Left colon (tissue), 2 donors: ENCODE results near the gene DIP2B. TPM values are rescaled to one million over a fixed set of nuclear protein-coding genes. Genes with fewer than 3 reads are reported as not detected.

Experiments used
- ATAC-seq: fragments of 200-7000 bp; cut with Tn5 transposase; one replicate; pipeline ENCODE4 v1.9.1; 2020; ENCODE audit warnings: mild to moderate bottlenecking, moderate library complexity
- DNase-seq, 2 donors: peaks; one replicate each; pipeline ENCODE4 v3.0.0-alpha.2; 2020
- intact Hi-C, 2 donors: fragments of 100-400 bp; cut with DNase I in 1 of 2; cut with micrococcal nuclease in 1 of 2; formaldehyde crosslinking; loops; one replicate each; pipeline versions ENCODE4 v1.11.2 to v1.14.0; 2022; cut with DNase I, micrococcal nuclease
- total RNA-seq, 2 donors: library from RNA; stranded (reverse); fragmentation: NEBNext Ultra II Directional; extraction: Animal tissue kit (Norgen Biotek cat#: 25700); gene quantifications; one replicate each; pipeline ENCODE4 v1.2.1, GENCODE V29; 2021
- donor health status: DM: no; HTN: no; CAD: no.
- donor health status: DM: yes; HTN: yes; CAD: no.

Gene DIP2B
- total RNA-seq, 2 donors from 2014 or later: 33.5 to 37.7 TPM

DNA sequence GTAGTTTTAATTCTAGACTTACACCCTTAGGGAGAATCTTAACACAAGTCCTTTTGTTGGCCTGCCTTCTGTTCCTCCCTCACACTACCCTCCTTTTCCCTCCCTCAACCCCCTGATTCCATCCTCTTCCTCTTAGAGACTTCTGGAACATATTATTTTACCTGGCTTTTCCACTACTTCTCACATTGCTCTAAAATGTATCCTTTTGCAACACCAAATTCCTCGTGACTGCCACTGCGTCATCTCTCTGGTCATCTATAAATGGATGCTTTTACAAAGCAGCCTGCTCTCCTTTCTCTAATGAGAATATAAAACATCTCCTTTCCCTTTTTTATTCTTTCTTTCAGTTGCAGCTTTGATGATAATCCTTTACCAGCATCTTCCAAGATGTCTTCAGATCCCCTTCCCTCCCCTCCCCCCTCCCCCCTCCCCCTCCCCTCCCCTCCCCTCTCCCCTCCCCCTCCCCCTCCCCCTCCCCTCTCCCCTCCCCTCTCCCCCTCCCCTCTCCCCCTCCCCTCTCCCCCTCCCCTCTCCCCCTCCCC is 93.6 kb downstream of the DIP2B start:
- intact Hi-C loops: no loop called here
- no peak for DNase-seq
- ATAC-seq: no peak

DNA sequence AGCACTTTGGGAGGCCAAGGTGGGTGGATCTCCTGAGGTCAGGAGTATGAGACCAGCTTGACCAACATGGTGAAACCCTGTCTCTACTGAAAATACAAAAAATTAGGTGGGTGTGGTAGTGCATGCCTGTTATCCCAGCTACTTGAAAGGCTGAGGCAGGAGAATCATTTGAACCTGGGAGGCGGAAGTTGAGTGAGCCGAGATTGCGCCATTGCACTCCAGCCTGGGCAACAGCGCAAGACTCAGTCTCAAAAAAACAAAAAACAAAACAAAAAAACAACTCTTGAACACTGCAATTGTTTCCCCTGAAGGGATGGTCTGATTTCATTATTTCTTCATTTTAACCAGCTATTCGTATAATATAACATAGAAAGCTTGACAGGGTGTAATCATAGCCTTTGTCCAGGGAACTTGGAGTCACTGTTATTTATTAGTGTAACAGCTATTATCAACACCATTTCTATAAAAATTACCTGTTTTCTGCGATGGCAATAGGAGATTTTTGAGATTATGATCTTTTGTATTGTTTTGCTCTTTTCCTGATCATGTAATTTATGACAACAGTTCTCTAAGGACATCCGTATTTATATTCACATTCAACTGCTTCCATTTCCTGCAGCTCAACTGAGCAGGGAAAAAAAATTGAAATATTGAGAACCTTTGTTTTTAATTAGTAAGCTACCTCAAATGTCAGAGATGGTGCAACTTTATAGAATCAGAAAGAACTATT is 94.7 kb downstream of the DIP2B start:
- ATAC-seq (no peak), DNase-seq (no peak)
- intact Hi-C loops: no loop called here

DNA sequence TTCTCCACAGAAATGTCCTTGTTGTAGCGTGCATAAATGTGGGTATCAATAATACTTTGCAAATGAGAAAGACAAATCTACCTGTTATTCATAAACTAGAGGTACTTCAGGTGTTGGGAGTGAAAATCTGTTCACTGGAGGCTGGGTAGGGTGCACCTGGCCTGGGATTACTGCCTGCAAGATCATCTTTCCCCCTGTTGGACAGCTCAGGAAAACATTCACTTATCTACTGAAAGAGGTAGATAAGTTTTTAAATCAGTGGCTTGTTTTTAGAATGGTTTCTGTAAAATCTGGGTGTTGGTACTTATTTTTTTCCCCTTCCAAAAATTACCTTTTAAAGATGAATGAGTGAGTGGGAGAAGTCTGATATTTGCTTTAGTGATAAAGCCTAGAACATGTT is 95.6 kb downstream of the DIP2B start:
- intact Hi-C loops: no loop called here
- DNase-seq: no peak
- ATAC-seq: no peak

DNA sequence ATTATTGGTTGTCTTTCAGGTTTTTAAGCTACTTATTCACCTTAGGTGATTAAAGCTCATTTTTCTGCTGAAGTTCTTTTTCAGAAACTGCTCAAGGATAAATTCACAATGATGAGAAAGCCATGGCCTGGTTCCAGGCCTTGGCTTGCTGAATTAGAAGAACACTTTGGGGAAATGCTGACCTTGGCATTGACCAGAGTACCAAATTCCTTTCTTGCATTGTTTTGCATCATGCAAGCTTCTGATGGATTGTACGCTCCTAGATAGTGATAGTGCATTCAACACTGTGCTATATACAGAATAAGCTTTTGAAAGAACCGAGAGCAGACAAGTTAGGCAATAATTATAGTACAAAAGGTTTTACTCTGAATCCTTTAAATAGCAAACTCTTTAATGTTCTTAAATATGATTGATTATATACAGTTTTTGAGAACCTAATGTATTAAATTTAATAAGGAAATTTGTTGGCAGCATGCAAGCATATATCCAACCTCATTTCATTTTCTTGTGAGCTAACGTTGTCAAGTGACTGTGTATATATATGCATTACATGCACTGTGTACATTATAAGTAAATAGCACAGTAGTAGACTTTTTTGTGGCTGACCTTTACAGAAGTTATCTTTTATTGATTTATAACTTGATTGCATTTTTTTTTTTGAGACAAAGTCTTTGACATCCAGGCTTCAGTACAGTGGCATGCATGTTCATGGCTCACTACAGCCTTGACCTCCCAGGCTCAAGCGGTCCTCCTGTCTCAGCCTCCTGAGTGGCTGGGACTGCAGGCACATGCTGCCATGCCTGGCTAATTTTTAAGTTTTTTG is 99.2 kb downstream of the DIP2B start:
- peak; percentile 72 for ATAC-seq
- intact Hi-C loops: no loop called here
- DNase-seq: no peak

DNA sequence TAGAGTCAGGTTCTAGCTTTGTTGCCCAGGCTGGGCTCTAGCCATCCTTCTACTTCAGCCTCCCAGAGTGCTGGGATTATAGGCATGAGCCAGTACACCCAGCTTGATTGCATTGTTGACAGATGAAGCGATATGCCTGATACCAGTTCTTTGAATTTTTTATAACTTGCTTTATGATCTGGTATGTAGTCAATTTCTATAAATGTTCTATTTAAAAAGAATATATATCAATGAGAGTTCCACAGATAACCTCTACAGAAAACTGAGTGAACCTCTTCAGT is 99.8 kb downstream of the DIP2B start:
- intact Hi-C loops: no loop called here
- DNase-seq (no peak), ATAC-seq (peak; percentile 73)

DNA sequence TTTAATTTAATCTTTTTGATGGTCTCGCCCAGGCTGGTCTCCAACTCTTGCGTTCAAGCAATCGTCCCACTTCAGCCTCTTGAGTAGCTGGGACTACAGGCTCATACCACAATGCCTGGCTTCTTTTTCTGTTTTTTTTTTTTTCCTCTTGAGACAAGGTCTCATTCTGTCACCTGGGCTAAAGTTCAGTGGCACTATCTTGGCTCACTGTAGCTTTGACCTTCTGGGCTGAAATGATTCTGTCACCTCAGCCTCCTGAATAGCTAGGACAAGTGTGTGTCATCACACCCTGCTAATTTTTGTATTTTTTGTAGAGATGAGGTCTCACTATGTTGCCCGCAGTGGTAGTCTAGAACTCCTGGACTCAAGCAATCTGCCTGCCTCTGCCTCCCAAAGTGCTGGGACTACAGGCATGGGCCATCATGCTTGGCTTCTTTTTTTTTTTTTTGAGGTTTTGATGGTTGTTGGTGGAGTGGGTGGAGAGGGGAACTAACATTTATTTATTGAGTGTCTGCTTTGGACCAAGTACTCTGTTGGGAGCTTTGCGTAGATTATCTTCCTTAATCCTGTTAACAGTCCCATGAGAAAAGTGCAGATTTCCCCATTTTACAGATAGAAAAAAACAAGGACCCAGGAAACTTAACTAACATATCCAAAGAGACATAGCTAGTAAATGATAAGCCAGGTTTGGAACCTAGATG is 102.0 kb downstream of the DIP2B start:
- intact Hi-C loops: no loop called here
- peak; percentile 48 for ATAC-seq
- DNase-seq: no peak

DNA sequence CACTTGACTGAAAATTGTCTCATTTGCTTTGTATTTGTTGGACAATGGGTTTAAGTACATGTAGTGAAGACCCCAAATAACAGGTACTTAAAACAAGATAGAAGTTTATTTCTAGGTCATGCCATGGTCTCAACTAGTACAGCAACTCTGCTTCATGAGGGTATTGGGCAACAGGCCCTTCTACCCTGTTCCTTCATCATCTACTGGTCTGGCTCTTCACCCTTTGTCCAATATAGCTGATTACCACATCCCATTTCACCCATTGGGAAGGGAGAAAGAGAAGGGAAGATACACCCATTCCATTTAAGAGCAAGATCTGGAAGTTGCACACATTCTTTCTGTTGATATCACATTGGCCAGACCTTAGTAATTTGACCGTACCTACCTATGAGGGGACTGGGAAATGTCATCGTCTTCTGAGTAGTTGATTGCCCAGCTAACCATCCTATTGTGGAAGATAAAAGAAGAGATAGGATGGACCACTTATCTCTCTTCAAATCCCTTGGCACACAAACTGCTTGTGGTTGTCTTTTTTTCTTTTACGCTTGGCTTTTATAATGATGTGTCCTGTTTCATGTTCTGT is 104.6 kb downstream of the DIP2B start:
- no peak for DNase-seq
- intact Hi-C loops: no loop called here
- ATAC-seq: no peak

DNA sequence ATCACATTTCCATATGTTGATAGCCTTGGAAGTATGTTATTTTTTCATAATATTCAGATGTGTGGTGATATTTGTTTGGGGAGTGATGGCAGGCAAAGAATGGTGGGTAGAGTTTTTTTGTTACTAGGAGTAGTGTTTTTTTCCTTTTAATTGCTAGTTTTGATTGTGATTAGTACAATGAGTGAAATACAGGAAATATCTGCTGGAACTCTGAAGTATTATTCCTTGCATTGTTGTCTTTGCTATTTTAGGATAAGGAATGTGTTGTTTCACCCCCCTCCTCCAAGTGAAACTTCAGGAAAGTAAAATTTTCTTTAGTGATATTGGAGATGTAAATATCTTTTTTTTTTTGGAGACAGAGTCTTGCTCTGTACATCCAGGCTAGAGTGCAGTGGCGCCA is 105.4 kb downstream of the DIP2B start:
- no peak for DNase-seq
- no peak for ATAC-seq
- intact Hi-C loops: no loop called here

DNA sequence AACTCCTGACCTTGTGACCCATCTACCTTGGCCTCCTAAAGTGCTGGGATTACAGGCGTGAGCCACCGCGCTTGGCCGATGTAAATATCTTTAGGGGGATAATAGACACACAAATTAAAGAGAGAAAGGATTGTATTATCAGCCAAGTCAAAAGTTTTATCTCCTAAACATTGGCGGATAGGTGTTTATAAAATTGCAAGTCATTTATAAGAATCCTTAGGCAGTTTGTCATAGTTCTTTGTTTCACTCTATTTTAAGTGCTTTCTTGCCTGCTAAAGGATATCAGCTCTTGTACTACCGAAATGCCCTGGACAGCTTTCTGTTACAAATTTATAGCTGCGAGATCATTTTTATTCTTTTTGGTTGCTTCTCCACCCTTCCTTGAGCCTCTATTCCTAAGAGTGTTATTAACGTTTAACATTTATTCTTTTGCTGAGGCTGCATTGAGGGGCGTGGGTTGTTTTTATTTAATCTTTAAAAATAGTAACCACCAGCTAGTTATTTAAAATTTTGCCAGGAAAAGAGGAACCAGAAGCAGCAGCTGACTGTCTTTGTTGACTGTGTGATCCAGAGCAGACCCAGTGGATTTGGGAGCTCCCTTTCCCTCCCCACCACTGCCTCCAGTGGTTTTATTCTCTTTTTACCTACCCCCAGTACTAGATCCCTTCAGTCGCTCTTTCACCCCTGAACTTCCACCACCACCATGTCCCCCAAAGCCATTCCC is 106.4 kb downstream of the DIP2B start:
- ATAC-seq: no peak
- DNase-seq: no peak
- intact Hi-C loops: no loop called here

DNA sequence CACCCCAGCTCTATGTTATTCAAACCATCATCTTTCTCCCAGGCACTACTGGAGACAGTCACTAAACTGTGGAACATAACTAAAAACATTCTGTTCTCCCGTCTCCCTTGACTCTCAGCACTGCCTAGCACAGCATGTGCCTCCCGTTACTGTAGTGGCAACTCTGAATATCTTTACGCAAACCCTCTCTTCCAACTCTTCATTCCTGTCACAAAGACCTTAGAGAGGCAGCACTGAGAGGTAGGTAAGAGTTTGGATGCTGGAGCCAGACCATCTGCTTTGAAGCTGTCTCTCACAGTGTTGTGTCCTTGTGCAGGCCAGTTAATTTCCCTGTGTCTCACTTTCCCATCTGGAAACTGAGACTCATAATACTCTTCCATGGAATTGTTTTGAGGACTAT is 108.1 kb downstream of the DIP2B start:
- DNase-seq (no peak), ATAC-seq (no peak)
- intact Hi-C loops: no loop called here

DNA sequence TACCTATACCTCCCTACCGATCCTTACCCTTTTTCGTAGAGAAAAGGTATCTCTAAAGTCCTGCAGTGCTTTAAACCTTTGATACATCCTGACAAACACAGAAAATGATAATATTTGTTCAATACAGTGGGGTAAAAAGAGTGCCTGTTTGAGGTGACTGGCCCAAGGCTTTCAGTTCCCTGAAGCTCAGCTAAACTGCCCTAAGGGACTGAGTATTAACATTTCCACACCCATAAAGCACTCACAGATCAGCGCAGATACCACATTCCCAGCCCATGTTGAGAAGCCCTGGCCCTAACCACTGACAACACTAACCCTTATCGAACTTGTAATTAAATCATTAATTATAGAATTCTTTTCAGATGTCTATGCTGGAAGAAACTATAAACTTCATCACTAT is 108.7 kb downstream of the DIP2B start:
- no peak for DNase-seq
- ATAC-seq: no peak
- intact Hi-C loops: no loop called here

DNA sequence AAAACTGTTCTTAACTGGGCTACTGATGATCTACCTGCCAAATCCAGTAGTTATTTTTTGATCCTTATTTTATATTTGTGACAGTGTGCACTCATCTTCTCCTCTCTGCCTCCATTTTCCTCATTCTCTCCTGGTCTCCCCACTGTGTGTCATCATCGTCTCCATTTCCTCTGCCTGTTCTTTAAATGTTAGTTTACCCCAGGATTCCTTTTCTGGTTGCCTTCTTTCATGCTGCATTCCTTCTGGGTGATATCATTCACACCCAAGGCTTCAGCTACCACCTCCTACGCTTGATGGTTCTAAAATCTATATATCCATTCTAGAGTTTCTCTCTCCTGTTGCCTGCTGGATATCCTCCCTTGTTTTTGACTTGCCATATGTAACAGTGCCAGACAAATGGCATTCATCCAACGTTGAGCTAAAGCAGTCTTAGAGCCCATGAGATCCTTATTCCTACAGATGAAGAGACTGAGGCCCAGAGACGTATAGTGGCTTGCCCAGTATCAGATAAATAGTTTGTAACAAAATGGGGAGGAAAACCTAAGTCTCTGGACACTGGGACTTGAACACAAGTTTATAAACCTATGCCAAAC is 109.5 kb downstream of the DIP2B start:
- intact Hi-C loops: no loop called here
- DNase-seq (no peak), ATAC-seq (no peak)

DNA sequence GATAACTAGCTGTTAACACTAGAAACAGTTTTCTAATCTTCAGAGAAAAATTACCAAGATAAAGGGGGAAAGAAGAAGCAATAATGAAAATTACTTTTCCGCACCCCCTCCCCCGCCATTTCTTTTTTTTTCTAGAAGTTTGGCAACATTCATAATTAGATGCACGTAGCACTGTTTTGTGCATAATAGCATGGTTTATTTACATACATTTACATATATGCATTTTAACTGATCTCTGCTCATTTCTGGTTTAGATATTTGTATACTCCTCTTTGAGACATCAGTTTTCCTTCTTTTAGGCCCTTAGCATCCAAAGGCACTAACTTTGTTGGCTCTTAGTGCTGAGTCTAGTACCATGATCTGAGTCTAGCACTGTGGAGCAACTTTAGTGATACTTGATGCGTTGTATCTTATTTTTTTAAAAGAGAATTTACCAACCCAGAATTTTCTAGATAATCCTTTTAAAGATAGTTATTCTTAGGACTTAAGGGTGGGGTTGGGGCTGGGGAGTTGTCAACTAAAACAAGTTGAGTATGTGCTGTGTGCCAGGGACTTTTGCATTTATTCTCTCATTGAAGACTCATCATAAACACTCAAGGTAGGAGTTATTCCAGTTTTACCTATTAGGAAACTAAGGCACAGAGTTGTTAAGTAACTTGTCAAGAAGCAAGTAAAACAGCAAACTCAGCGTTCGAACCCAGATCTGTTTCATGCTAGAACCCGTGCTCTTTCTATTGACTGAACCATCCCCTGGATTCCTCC is 110.5 kb downstream of the DIP2B start:
- DNase-seq (no peak), ATAC-seq (no peak)
- intact Hi-C loops: no loop called here

DNA sequence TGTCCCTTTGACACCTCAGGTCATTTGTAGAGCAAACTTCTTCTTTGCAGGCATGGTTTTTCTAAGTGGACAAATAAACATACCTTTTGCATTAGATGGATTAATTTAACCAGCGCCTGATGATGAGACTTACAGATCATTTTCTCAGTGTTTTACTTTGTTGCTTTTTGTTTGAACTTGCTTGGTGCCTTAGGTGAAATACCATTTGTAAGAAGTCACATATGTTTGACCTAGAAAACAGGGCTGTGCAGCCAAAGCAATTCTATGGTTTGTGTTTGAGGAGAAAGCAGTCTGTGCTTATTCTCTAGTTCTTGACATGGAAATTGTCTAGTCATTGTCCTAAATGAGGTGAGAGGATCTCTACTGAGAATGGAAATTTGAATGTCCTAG is 111.1 kb downstream of the DIP2B start:
- ATAC-seq (no peak), DNase-seq (no peak)
- intact Hi-C loops: no loop called here

DNA sequence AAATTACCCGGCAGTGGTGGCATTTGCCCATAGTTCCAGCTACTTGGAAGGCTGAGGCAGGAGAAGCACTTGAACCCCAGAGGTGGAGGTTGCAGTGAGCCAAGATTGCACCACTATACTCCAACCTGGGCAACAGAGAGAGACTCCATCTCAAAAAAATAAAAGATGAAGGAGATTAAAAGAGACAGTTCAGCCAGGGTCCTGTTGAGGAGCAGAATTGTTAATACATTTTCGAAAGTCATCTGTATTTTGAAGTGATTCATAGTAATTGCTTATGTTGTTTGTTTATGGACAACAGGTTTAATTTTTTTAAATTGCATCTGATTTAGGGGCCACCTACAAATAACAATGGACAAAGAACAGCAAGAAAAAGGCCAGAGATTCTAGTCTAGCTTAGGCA is 112.9 kb downstream of the DIP2B start:
- intact Hi-C loops: no loop called here
- no peak for DNase-seq
- ATAC-seq: no peak

DNA sequence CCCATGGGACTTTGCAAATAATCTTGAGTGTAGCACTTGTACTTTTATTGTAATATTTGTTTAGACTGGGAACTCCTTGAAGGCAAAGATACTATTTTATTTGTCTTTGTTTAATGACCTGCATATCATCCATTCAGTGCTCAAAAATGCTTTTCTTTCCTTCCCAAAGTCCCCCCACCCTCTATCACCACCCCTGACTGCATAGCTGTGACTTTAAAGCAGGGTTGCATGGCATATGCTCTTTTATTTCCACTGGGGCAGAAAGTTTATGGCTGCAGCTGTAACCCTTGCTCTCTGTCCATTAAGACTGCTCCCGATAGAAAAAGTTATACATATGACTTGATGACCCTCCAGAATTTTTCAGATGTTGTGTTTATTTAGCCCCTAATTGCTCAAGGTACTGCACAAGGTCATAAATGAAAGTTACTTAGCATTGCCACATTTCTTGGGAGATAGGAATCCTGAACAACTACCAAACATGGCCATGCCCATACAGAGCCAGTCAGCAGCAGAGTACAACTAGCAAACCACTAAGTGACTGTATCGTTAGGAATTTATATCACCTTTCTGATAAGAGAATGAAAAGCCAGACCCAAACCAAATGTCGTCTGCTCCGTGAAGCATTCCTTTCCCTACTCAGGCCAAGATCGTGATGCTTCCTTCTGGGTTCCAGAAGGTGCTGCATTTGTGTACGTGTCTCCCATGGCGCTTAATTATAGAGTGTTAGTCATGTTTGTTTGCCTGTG is 114.3 kb downstream of the DIP2B start:
- peak; percentile 82 for ATAC-seq
- intact Hi-C loops: no loop called here
- DNase-seq: peak in 1 of 2 donors; percentile 45

DNA sequence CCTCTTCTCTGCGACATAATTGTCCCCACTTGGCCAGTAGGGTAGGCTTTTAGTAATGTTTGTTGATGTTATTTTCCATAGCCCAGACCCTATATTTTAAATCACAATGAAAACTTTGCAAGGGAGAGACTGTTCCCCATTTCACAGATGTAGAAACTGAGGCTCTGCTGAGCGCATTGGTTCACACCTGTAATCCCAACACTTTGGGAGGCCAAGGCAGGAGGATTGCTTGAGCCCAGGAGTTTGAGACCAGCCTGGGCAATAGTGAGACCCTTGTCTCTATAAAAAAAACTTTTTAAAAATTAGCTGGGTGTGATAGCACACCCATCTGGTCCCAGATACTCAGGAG is 114.8 kb downstream of the DIP2B start:
- ATAC-seq: no peak
- intact Hi-C loops: no loop called here
- DNase-seq: no peak
